MM.1S (cell line): ENCODE data around the gene CSNK1E.

ENCODE experiments used
- DNase-seq: peaks from one replicate; pipeline ENCODE4 v3.0.0-alpha.2; 2015
- H2AFZ ChIP-seq: fragments of 300-600 bp; sonication (generic); 2 replicates; pipeline ENCODE4 v1.6.0; 2016; ENCODE audit warnings: antibody characterized with exemption, low read length
- H3F3A ChIP-seq: fragments of 300-600 bp; sonication (generic); 2 replicates; pipeline ENCODE4 v1.6.1; 2016; ENCODE audit warnings: mild to moderate bottlenecking, antibody characterized with exemption, low read length, moderate library complexity, mixed read lengths; ENCODE audit not compliant: insufficient read depth
- H3K27ac ChIP-seq: fragments of 300-600 bp; sonication (generic); 2 replicates; pipeline ENCODE4 v1.5.1; 2016; ENCODE audit warnings: mild to moderate bottlenecking, low read length
- H3K27me3 ChIP-seq: fragments of 300-600 bp; sonication (generic); replicated peaks from 2 replicates; pipeline ENCODE4 v1.6.0; 2016; ENCODE audit warnings: low read length; ENCODE audit not compliant: insufficient read depth
- H3K36me3 ChIP-seq: fragments of 300-600 bp; sonication (generic); replicated peaks from 2 replicates; pipeline ENCODE4 v1.6.1; 2016; ENCODE audit warnings: mild to moderate bottlenecking, low read length, mixed read lengths; ENCODE audit not compliant: insufficient read depth
- H3K4me1 ChIP-seq: fragments of 300-600 bp; sonication (generic); 2 replicates; pipeline ENCODE4 v1.6.1; 2016; ENCODE audit warnings: low read length, mixed read lengths
- H3K4me2 ChIP-seq: fragments of 300-600 bp; sonication (generic); 2 replicates; pipeline ENCODE4 v1.6.0; 2016; ENCODE audit warnings: low read depth, low read length
- H3K4me3 ChIP-seq: fragments of 300-600 bp; sonication (generic); 2 replicates; pipeline ENCODE4 v1.5.1; 2016; ENCODE audit warnings: low read length, mixed read lengths
- H3K79me2 ChIP-seq: fragments of 300-600 bp; sonication (generic); 2 replicates; pipeline ENCODE4 v1.6.1; 2016; ENCODE audit warnings: mixed run types, low read length, mixed read lengths
- H3K9ac ChIP-seq: fragments of 300-600 bp; sonication (generic); 2 replicates; pipeline ENCODE4 v1.6.1; 2016; ENCODE audit warnings: low read length, mixed read lengths
- H3K9me2 ChIP-seq: fragments of 300-600 bp; sonication (generic); replicated peaks from 2 replicates; pipeline ENCODE4 v1.6.1; 2016; ENCODE audit warnings: mild to moderate bottlenecking, low read length, mixed read lengths; ENCODE audit not compliant: insufficient read depth
- H3K9me3 ChIP-seq: fragments of 300-600 bp; sonication (generic); replicated peaks from 2 replicates; pipeline ENCODE4 v1.6.1; 2016; ENCODE audit warnings: mild to moderate bottlenecking, low read length, mixed read lengths; ENCODE audit not compliant: insufficient read depth
- H4K20me1 ChIP-seq: fragments of 300-600 bp; sonication (generic); 2 replicates; pipeline ENCODE4 v1.6.1; 2016; ENCODE audit warnings: mild to moderate bottlenecking, low read length, moderate library complexity, mixed read lengths; ENCODE audit not compliant: insufficient read depth
- CTCF ChIP-seq: fragments of 300-600 bp; sonication (generic); IDR thresholded peaks from 2 replicates; pipeline ENCODE4 v1.5.1; 2016; ENCODE audit warnings: antibody characterized with exemption, low read length, mixed read lengths
- EZH2 ChIP-seq: fragments of 300-600 bp; sonication (generic); optimal IDR thresholded peaks from 2 replicates; pipeline ENCODE3; 2017; ENCODE audit warnings: low read depth, mild to moderate bottlenecking, antibody characterized with exemption, low read length, mixed read lengths
- EZH2phosphoT487 ChIP-seq: fragments of 300-600 bp; sonication (generic); IDR thresholded peaks from 2 replicates; pipeline ENCODE4 v1.6.1; 2018; ENCODE audit warnings: antibody characterized with exemption, low read length

The CSNK1E gene

GRCh38 chr22:38300946-38301345, 16.3 kb downstream of the CSNK1E start:
- Histone ChIP-seq H3F3A (peaks cover 15% of the 10 kb centered on the region), H3K4me1 (peaks cover 20% of the 10 kb centered on the region), H3K27ac (no peak overlapping the region), H3K27me3 (no peaks in the 10 kb centered on the region), H3K9me3 (no peaks in the 10 kb centered on the region), H3K4me3 (no peak overlapping the region), H2AFZ (no peak overlapping the region), H3K79me2 (peaks cover 97% of the 10 kb centered on the region), H3K9me2 (no peaks in the 10 kb centered on the region), H3K9ac (no peak overlapping the region), H3K36me3 (peaks cover 55% of the 10 kb centered on the region), H3K4me2 (no peak overlapping the region), H4K20me1 (peaks cover 50% of the 10 kb centered on the region)
- TF ChIP-seq CTCF (no peak), EZH2 (no peak), EZH2phosphoT487 (no peak)
- no peak for DNase-seq

GRCh38 chr22:38300197-38300945, 16.9 kb downstream of the CSNK1E start:
- no peaks in the 10 kb centered on the region for H3K9me3 ChIP-seq
- no peak for TF ChIP-seq EZH2phosphoT487
- no peak for TF ChIP-seq CTCF
- no peak for TF ChIP-seq EZH2
- H4K20me1 ChIP-seq, result peaks cover 50% of the 10 kb centered on the region
- peaks cover 9% of the 10 kb centered on the region for H3F3A ChIP-seq
- H3K79me2 ChIP-seq, result peaks cover 100% of the 10 kb centered on the region
- H3K4me3 ChIP-seq, result no peak overlapping the region
- no peak overlapping the region for H2AFZ ChIP-seq
- H3K4me2 ChIP-seq, result no peak overlapping the region
- no peaks in the 10 kb centered on the region for H3K27me3 ChIP-seq
- H3K9me2 ChIP-seq, result no peaks in the 10 kb centered on the region
- H3K27ac ChIP-seq, result no peak overlapping the region
- peaks cover 59% of the 10 kb centered on the region for H3K36me3 ChIP-seq
- no peak for DNase-seq
- no peak overlapping the region for H3K9ac ChIP-seq
- peaks cover 15% of the 10 kb centered on the region for H3K4me1 ChIP-seq

- H2AFZ ChIP-seq, result no peak overlapping the region
- H3K27me3 ChIP-seq, result no peaks in the 10 kb centered on the region
- peaks cover 9% of the 10 kb centered on the region for H3K4me1 ChIP-seq
- H3K79me2 ChIP-seq, result peaks cover 100% of the 10 kb centered on the region
- H3K9me2 ChIP-seq, result no peaks in the 10 kb centered on the region
- peaks cover 59% of the 10 kb centered on the region for H3K36me3 ChIP-seq
- H3F3A ChIP-seq, result peaks cover 4% of the 10 kb centered on the region
- H3K4me2 ChIP-seq, result no peak overlapping the region
- no peak for DNase-seq
- no peak overlapping the region for H3K9ac ChIP-seq
- no peak overlapping the region for H3K4me3 ChIP-seq
- H3K27ac ChIP-seq, result no peak overlapping the region
- no peaks in the 10 kb centered on the region for H3K9me3 ChIP-seq
- no peak for TF ChIP-seq EZH2
- TF ChIP-seq EZH2phosphoT487, result no peak
- no peak for TF ChIP-seq CTCF
- H4K20me1 ChIP-seq, result peaks cover 45% of the 10 kb centered on the region
These were observed 17.5 kb downstream of the CSNK1E start for GRCh38 chr22:38299770-38300102.
